Transverse colon (tissue), 4 donors: Measurements from ENCODE around the gene ZFHX3. TPM values are rescaled to one million over a fixed set of nuclear protein-coding genes. Genes with fewer than 3 reads are reported as not detected.

Experiments used
- DNase-seq: peaks from one replicate; pipeline ENCODE4 v3.0.0-alpha.2; 2019
- H3K27ac ChIP-seq, 4 donors: fragments of 200-600 bp; sonication (generic); 2 replicates each; pipeline ENCODE4 v1.5.1; 2016 to 2018; ENCODE audit warnings: inconsistent platforms in 4 of 4
- H3K27me3 ChIP-seq: fragments of 200-600 bp; sonication (generic); 2 replicates; pipeline ENCODE4 v1.5.1; 2017; ENCODE audit warnings: inconsistent platforms
- H3K36me3 ChIP-seq, 4 donors: fragments of 200-600 bp; sonication (generic); 2 replicates each; pipeline ENCODE4 v1.5.1; 2017 to 2019; ENCODE audit warnings: inconsistent platforms in 4 of 4
- H3K4me1 ChIP-seq, 4 donors: fragments of 200-600 bp; sonication (generic); 2 replicates each; pipeline ENCODE4 v1.5.1; 2017 to 2020; ENCODE audit warnings: inconsistent platforms in 4 of 4
- H3K4me3 ChIP-seq, 4 donors: fragments of 200-600 bp; sonication (generic); 1 replicate in 1 of 4; 2 replicates in 3 of 4; pipeline versions ENCODE4 v1.5.1 to v1.6.1; 2017 to 2019; ENCODE audit warnings: inconsistent platforms in 4 of 4
- H3K9me3 ChIP-seq, 2 donors: fragments of 200-600 bp; sonication (generic); 2 replicates each; pipeline ENCODE4 v1.5.1; 2017 to 2019; ENCODE audit warnings: inconsistent platforms in 2 of 2
- EP300 ChIP-seq: sonication (generic); formaldehyde crosslinking; IDR thresholded peaks from one replicate; pipeline ENCODE4 v1.6.1; 2017; ENCODE audit warnings: antibody characterized with exemption, low read depth
- POLR2A ChIP-seq: fragments of 450-650 bp; IDR thresholded peaks from one replicate; pipeline ENCODE4 v1.6.1; 2016; ENCODE audit warnings: antibody characterized with exemption, mild to moderate bottlenecking, moderate library complexity
- POLR2AphosphoS5 ChIP-seq, 3 donors: sonication (generic); formaldehyde crosslinking; IDR thresholded peaks; one replicate each; pipeline ENCODE4 v1.6.1; 2016; ENCODE audit warnings: antibody characterized with exemption in 3 of 3
- WGBS, 2 donors: methylation state at CpG; one replicate each; pipeline ENCODE4 v1.1.5; 2018; ENCODE audit warnings: low coverage in 1 of 2; 5-methylcytosine and 5-hydroxymethylcytosine counted together
- in situ Hi-C, 4 donors: fragments of 200-750 bp; cut with MboI; loops; one replicate each; pipeline versions ENCODE4 v1.15.0 to v1.15.1; 2017; ENCODE audit warnings: low sequenced_read_pairs in 3 of 4, low pct_ligation_motif_present in 1 of 4, low pct_unique_long_range_greater_than_20kb in 1 of 4
- intact Hi-C: fragments of 100-400 bp; cut with DNase I; formaldehyde crosslinking; loops from one replicate; pipeline ENCODE4 v1.15.1; 2023; ENCODE audit warnings: low total_unique reads
- total RNA-seq, 4 donors: library from RNA; depleted of rRNA; stranded (reverse); fragments of >200 nt; gene quantifications; one replicate each; pipeline ENCODE4 v1.1.0, GENCODE V29; 2016
- TF ChIP-seq, protein P1 (sequence below), 5 experiments: fragments of 200-600 bp in 3 of 5; fragments of 450-650 bp in 2 of 5; sonication (generic) in 3 of 5; IDR thresholded peaks; 1 replicate in 2 of 5; 2 replicates in 3 of 5; pipeline ENCODE4 v1.5.1; 2016 to 2017; ENCODE audit warnings: antibody characterized with exemption in 5 of 5, inconsistent platforms in 3 of 5, mild to moderate bottlenecking in 2 of 5, moderate library complexity in 1 of 5

ZFHX3 gene
- total RNA-seq, 4 donors from 2014 or later = 12.3 to 23.7 (median 15.3) TPM

DNA sequence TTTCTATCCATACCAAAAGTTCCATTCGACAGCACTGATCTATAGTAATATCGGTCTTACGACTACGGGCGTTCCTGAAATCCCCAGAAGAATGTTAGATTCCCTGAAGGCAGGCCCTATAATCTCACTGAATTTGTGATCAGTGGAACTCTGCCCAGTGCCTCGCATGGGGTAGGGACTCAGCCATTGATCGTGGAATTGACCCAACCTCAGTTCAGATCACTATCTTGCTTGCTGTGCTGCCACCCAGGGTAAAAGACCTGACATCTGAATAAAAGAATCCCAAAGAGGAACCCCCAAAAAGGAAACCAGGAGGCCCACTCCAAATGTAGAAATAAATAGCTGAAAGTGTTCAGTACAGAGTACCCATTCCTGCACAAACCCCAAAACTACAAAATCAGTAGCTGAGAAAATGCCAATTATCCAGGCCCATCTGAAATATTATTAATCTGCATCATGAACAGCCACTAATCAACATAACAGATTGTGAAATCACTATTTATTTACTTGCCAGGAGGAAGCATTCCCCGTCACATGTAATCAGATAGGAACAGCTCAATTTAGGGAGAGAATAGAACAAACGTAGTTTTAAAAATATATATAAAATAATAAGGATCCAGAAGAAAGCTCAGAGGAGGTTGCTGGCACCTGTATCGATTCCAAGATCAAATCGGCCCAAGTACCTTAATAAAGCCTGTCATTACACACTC is 221.9 kb downstream of the ZFHX3 start:
- intact Hi-C loops = no loop called here
- no peaks in the 10 kb centered on the region for H3K27me3 ChIP-seq
- 91 to 92% methylated on average over 9 to 11 of the region's 11 CpGs for WGBS, 2 donors
- TF ChIP-seq POLR2AphosphoS5 (IDR thresholded peaks at IDR 0.05) (no peak), EP300 (no peak), POLR2A (no peak)
- TF ChIP-seq, protein P1, sequence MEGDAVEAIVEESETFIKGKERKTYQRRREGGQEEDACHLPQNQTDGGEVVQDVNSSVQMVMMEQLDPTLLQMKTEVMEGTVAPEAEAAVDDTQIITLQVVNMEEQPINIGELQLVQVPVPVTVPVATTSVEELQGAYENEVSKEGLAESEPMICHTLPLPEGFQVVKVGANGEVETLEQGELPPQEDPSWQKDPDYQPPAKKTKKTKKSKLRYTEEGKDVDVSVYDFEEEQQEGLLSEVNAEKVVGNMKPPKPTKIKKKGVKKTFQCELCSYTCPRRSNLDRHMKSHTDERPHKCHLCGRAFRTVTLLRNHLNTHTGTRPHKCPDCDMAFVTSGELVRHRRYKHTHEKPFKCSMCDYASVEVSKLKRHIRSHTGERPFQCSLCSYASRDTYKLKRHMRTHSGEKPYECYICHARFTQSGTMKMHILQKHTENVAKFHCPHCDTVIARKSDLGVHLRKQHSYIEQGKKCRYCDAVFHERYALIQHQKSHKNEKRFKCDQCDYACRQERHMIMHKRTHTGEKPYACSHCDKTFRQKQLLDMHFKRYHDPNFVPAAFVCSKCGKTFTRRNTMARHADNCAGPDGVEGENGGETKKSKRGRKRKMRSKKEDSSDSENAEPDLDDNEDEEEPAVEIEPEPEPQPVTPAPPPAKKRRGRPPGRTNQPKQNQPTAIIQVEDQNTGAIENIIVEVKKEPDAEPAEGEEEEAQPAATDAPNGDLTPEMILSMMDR (IDR thresholded peaks at IDR 0.05) = no peak
- no peaks in the 10 kb centered on the region for H3K9me3 ChIP-seq
- H3K36me3 ChIP-seq = peaks cover 0 to 4% (median 0%) of the 10 kb centered on the region in 4 donors
- H3K27ac ChIP-seq = no peak overlapping the region
- peaks cover 8 to 17% (median 12%) of the 10 kb centered on the region in 4 donors for H3K4me1 ChIP-seq
- no peak for DNase-seq
- in situ Hi-C loops = loop anchor here (25.0 kb wide), 3 partner anchors 211 to 361 kb away; partner anchors contain the start of gene ZFHX3 (in 1 of the 4)
- H3K4me3 ChIP-seq = no peak overlapping the region

DNA sequence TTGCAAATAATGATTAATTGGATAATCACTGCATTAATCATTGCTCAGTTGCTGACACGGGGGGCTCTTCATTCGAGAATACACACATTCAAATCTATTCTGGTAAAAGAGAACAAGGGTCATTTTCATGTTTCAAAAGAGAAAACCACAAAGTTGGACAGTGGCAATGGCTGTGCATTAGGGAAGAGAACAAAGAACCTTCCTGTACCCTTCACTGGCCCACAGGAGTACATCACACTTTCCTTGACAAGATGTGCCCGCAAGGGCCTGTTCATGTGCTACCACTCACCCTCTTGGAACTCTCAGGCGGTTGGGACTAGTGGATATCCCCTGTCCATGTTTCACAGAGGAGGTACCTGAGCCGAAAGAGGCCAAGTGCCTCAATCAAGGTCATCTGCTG is 223.2 kb downstream of the ZFHX3 start:
- Histone ChIP-seq H3K4me3 (no peak overlapping the region), H3K4me1 (peaks cover 8 to 17% (median 12%) of the 10 kb centered on the region in 4 donors), H3K27me3 (no peaks in the 10 kb centered on the region), H3K36me3 (peaks cover 0 to 4% (median 0%) of the 10 kb centered on the region in 4 donors), H3K9me3 (no peaks in the 10 kb centered on the region), H3K27ac (no peak overlapping the region)
- TF ChIP-seq POLR2A (no peak), EP300 (no peak), POLR2AphosphoS5 (IDR thresholded peaks at IDR 0.05) (no peak)
- TF ChIP-seq, protein P1 (IDR thresholded peaks at IDR 0.05) = no peak
- in situ Hi-C loops = loop anchor here (25.0 kb wide), 3 partner anchors 213 to 363 kb away; partner anchors contain the start of gene ZFHX3 (in 1 of the 4)
- DNase-seq = no peak
- intact Hi-C loops = no loop called here
- 89% methylated on average over 5 of the region's 5 CpGs for WGBS, 2 donors

- Histone ChIP-seq H3K4me3 (no peak overlapping the region), H3K27ac (no peak overlapping the region), H3K36me3 (no peaks in the 10 kb centered on the region), H3K9me3 (no peaks in the 10 kb centered on the region), H3K27me3 (no peaks in the 10 kb centered on the region), H3K4me1 (peaks cover 8 to 17% (median 13%) of the 10 kb centered on the region in 4 donors)
- 82 to 93% methylated on average over 2 to 4 of the region's 4 CpGs for WGBS, 2 donors
- in situ Hi-C loops = no loop called here
- intact Hi-C loops = no loop called here
- TF ChIP-seq EP300 (no peak), POLR2A (no peak), POLR2AphosphoS5 (IDR thresholded peaks at IDR 0.05) (no peak)
- TF ChIP-seq, protein P1 (IDR thresholded peaks at IDR 0.05) = no peak
- DNase-seq = no peak
Measured at GRCh38 chr16:72824027-72824426, 223.9 kb downstream of the ZFHX3 start.

DNA sequence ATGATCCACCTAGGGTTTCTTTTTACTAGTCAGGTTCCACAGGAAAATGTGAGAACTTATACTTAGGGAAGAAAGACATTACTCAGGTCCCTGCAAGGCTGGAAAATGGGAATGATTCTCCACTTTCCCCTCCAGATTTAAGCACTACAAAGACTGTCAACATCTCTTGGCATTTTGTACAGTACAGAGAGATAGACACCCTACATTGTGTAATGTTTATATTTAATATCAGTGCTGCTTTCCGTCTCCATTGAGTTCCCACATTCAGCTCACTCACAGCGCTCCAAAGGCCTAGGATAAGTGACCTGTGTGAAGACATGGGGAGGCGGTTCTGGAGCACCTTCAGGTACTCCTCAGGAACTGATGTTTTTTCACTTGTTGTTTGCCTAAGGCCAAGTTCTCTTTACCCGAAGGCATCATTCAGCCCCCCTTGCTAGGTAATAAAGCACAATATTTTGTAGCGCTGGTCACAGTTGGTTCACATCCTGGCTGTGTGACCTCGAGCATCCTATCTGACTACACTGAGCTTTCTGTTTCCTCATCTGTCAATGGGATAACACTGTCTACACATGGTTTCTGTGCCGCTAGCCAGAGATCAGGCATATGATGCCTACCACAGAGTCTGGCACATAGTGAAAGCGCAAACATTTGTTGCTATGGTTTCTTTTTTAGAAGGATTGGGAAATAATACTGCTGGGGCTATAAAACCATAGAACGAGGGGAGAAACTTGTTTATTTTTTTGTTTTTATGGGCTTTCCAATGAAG is 226.6 kb downstream of the ZFHX3 start:
- in situ Hi-C loops (no loop called here), intact Hi-C loops (no loop called here)
- H3K27me3 ChIP-seq = no peaks in the 10 kb centered on the region
- no peak overlapping the region for H3K27ac ChIP-seq
- TF ChIP-seq, protein P1 (IDR thresholded peaks at IDR 0.05) = no peak
- no peak for TF ChIP-seq POLR2A
- no peak for TF ChIP-seq POLR2AphosphoS5 (IDR thresholded peaks at IDR 0.05)
- TF ChIP-seq EP300 = no peak
- no peaks in the 10 kb centered on the region for H3K9me3 ChIP-seq
- 72 to 83% methylated on average over 6 to 9 of the region's 9 CpGs for WGBS, 2 donors
- no peak overlapping the region for H3K4me3 ChIP-seq
- peaks cover 0 to 5% (median 0%) of the 10 kb centered on the region in 4 donors for H3K4me1 ChIP-seq
- H3K36me3 ChIP-seq = no peaks in the 10 kb centered on the region
- no peak for DNase-seq
